Mesenchymal stem cell (in vitro differentiated cells and primary cell): ENCODE data around the gene HSD17B3.
A peak's percentile ranks its signal among the peaks of the same experiment; 100 is the strongest.

ENCODE experiments used
- DNase-seq: peaks from one replicate; pipeline ENCODE4 v3.0.0-alpha.2; 2013
- H2AFZ ChIP-seq: one replicate; pipeline ENCODE4 v1.6.1; 2013; ENCODE audit warnings: low read depth, mild to moderate bottlenecking, control low read depth, inconsistent platforms, low read length, moderate library complexity
- H2AK5ac ChIP-seq: 2 replicates; pipeline ENCODE4 v1.6.1; 2013; ENCODE audit warnings: low read length, moderate library complexity, mild to moderate bottlenecking, inconsistent platforms; ENCODE audit not compliant: severe bottlenecking
- H2BK120ac ChIP-seq: one replicate; pipeline ENCODE4 v1.6.1; 2013; ENCODE audit warnings: low read depth, mild to moderate bottlenecking, inconsistent platforms, low read length, moderate library complexity
- H2BK12ac ChIP-seq, 2 experiments: one replicate each; pipeline ENCODE4 v1.6.1; 2013; ENCODE audit warnings: inconsistent platforms in 2 of 2, low read length in 2 of 2, mild to moderate bottlenecking in 2 of 2, moderate library complexity in 2 of 2, control low read depth in 1 of 2
- H2BK15ac ChIP-seq: one replicate; pipeline ENCODE4 v1.6.1; 2013; ENCODE audit warnings: mild to moderate bottlenecking, low read depth, inconsistent platforms; ENCODE audit not compliant: poor library complexity, severe bottlenecking
- H2BK5ac ChIP-seq: 2 replicates; pipeline ENCODE4 v1.6.1; 2013; ENCODE audit warnings: low read depth, mild to moderate bottlenecking, low read length, control low read depth, inconsistent platforms; ENCODE audit not compliant: poor library complexity, severe bottlenecking
- H3K14ac ChIP-seq, 2 experiments: one replicate each; pipeline ENCODE4 v1.6.1; 2013; ENCODE audit warnings: inconsistent platforms in 2 of 2, low read length in 2 of 2, control low read depth in 1 of 2, mild to moderate bottlenecking in 1 of 2, moderate library complexity in 1 of 2
- H3K18ac ChIP-seq, 2 experiments: one replicate each; pipeline ENCODE4 v1.6.1; 2013; ENCODE audit warnings: inconsistent platforms in 2 of 2, low read length in 2 of 2, control low read depth in 1 of 2, low read depth in 1 of 2, mild to moderate bottlenecking in 1 of 2
- H3K23ac ChIP-seq, 2 experiments: one replicate each; pipeline ENCODE4 v1.6.1; 2013; ENCODE audit warnings: inconsistent platforms in 2 of 2, low read length in 2 of 2, mild to moderate bottlenecking in 2 of 2, moderate library complexity in 2 of 2, control low read depth in 1 of 2
- H3K27ac ChIP-seq: 2 replicates; pipeline ENCODE4 v1.5.1; 2013; ENCODE audit warnings: mild to moderate bottlenecking, moderate library complexity, low read length, control low read depth, inconsistent platforms; ENCODE audit not compliant: poor library complexity, severe bottlenecking
- H3K27me3 ChIP-seq, 2 experiments: 2 replicates each; pipeline versions ENCODE4 v1.6.1 to v1.7.0; 2013; ENCODE audit warnings: low read length in 2 of 2, mild to moderate bottlenecking in 2 of 2, moderate library complexity in 2 of 2, control low read depth in 1 of 2, inconsistent platforms in 1 of 2; ENCODE audit not compliant: control insufficient read depth in 1 of 2, insufficient read depth in 1 of 2
- H3K36me3 ChIP-seq, 2 experiments: 2 replicates each; pipeline versions ENCODE4 v1.6.1 to v1.7.0; 2013; ENCODE audit warnings: low read length in 2 of 2, control low read depth in 1 of 2, inconsistent platforms in 1 of 2, low read depth in 1 of 2, mild to moderate bottlenecking in 1 of 2; ENCODE audit not compliant: insufficient read depth in 2 of 2, control insufficient read depth in 1 of 2
- H3K4ac ChIP-seq, 2 experiments: one replicate each; pipeline ENCODE4 v1.6.1; 2013; ENCODE audit warnings: inconsistent platforms in 2 of 2, low read length in 2 of 2, mild to moderate bottlenecking in 2 of 2, moderate library complexity in 2 of 2, control low read depth in 1 of 2, low read depth in 1 of 2
- H3K4me1 ChIP-seq: 2 replicates; pipeline ENCODE4 v1.6.1; 2013; ENCODE audit warnings: low read depth, low read length, control low read depth; ENCODE audit not compliant: control insufficient read depth, insufficient read depth
- H3K4me2 ChIP-seq: 2 replicates; pipeline ENCODE4 v1.6.1; 2013; ENCODE audit warnings: low read length, mild to moderate bottlenecking, inconsistent platforms; ENCODE audit not compliant: poor library complexity, severe bottlenecking
- H3K4me3 ChIP-seq, 2 experiments: 2 replicates each; pipeline versions ENCODE4 v1.5.1 to v1.7.0; 2013; ENCODE audit warnings: low read length in 2 of 2, mild to moderate bottlenecking in 2 of 2, control low read depth in 1 of 2, low read depth in 1 of 2; ENCODE audit not compliant: insufficient read depth in 1 of 2
- H3K79me1 ChIP-seq: replicated peaks from 2 replicates; pipeline ENCODE4 v1.6.1; 2013; ENCODE audit warnings: mild to moderate bottlenecking, control low read depth, low read length, inconsistent platforms; ENCODE audit not compliant: poor library complexity, severe bottlenecking
- H3K9ac ChIP-seq: 2 replicates; pipeline ENCODE4 v1.7.0; 2013; ENCODE audit warnings: mild to moderate bottlenecking, low read length, moderate library complexity
- H3K9me3 ChIP-seq: 2 replicates; pipeline ENCODE4 v1.7.0; 2013; ENCODE audit warnings: mild to moderate bottlenecking, low read length; ENCODE audit not compliant: control insufficient read depth
- H4K8ac ChIP-seq: one replicate; pipeline ENCODE4 v1.6.1; 2013; ENCODE audit warnings: inconsistent platforms, mild to moderate bottlenecking, low read length, moderate library complexity
- H4K91ac ChIP-seq: one replicate; pipeline ENCODE4 v1.6.1; 2013; ENCODE audit warnings: mild to moderate bottlenecking, low read length, inconsistent platforms
- WGBS: methylation state at CpG from one replicate; pipeline ENCODE4 v1.1.7; 2013; ENCODE audit warnings: mixed read lengths; 5-methylcytosine and 5-hydroxymethylcytosine counted together

HSD17B3 gene

DNA sequence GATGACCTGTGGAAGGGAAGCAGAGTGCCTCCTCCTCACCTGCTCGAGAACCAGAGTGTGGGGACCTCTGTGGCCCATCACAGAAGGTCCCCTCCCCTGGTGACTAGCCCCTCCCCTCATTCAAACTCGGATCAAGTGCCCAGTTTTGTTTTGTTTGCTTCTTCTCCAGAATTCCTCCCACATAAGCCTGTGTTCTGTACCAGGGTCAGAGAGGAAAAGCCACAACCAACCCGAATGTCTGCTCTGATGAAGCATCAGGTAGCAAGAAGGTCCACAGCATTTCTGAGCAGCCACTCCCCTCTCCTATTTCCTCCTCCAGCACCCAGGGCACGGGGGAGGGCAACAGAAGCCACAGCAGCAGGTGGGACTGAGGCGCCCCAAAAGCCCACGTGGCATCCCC is 58.2 kb downstream of the HSD17B3 start:
- Histone ChIP-seq H2BK5ac (no peak overlapping the region), H3K14ac (no peak overlapping the region), H3K4ac (no peak overlapping the region), H3K4me3 (no peak overlapping the region), H2AFZ (no peak overlapping the region), H3K27me3 (peaks cover 14 to 40% of the 10 kb centered on the region in 2 experiments), H3K4me2 (no peak overlapping the region), H3K36me3 (no peaks in the 10 kb centered on the region), H3K79me1 (no peaks in the 10 kb centered on the region), H2AK5ac (no peak overlapping the region), H2BK12ac (no peak overlapping the region), H3K27ac (no peak overlapping the region), H3K4me1 (peaks cover 9% of the 10 kb centered on the region), H2BK120ac (no peak overlapping the region), H4K91ac (no peak overlapping the region), H3K9ac (no peak overlapping the region), H3K23ac (no peak overlapping the region), H2BK15ac (no peak overlapping the region), H3K9me3 (no peaks in the 10 kb centered on the region), H3K18ac (no peak overlapping the region), H4K8ac (no peak overlapping the region)
- no peak for DNase-seq
- 65% methylated on average over 6 of the region's 6 CpGs for WGBS

DNA sequence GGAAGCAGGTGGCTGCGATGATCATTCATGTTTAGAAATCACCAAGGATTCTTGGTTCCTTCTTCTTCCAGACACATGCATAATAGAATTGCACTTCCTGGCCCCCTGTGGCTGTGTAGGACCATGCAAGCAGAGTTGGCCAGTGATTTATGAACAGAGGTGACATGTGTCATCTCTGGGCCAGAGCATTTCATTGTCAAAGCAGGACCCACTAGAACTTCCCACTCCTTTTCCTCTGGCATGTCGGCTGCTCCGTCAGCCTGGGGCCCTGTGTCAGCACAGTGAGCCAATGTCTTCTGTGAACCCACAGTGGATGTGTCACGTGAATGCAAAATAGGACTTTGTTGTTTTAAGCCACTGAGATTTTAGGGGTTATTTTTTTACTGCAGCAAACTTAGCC is 59.2 kb downstream of the HSD17B3 start:
- peaks cover 9% of the 10 kb centered on the region for H3K4me1 ChIP-seq
- no peak for DNase-seq
- peak overlapping the region in 1 of 2 experiments; percentile 14 for H3K18ac ChIP-seq
- H2BK15ac ChIP-seq: no peak overlapping the region
- H3K27ac ChIP-seq: no peak overlapping the region
- H3K36me3 ChIP-seq: no peaks in the 10 kb centered on the region
- H3K9ac ChIP-seq: no peak overlapping the region
- no peak overlapping the region for H4K8ac ChIP-seq
- H3K27me3 ChIP-seq: peaks cover 14 to 36% of the 10 kb centered on the region in 2 experiments
- H2BK5ac ChIP-seq: no peak overlapping the region
- no peak overlapping the region for H3K14ac ChIP-seq
- H3K4me2 ChIP-seq: no peak overlapping the region
- H2BK12ac ChIP-seq: no peak overlapping the region
- H3K4ac ChIP-seq: no peak overlapping the region
- H3K79me1 ChIP-seq: no peaks in the 10 kb centered on the region
- H3K4me3 ChIP-seq: no peak overlapping the region
- H2AFZ ChIP-seq: no peak overlapping the region
- 48% methylated on average over 3 of the region's 4 CpGs for WGBS
- no peak overlapping the region for H4K91ac ChIP-seq
- H2AK5ac ChIP-seq: no peak overlapping the region
- H3K9me3 ChIP-seq: no peaks in the 10 kb centered on the region
- H2BK120ac ChIP-seq: no peak overlapping the region
- H3K23ac ChIP-seq: no peak overlapping the region

DNA sequence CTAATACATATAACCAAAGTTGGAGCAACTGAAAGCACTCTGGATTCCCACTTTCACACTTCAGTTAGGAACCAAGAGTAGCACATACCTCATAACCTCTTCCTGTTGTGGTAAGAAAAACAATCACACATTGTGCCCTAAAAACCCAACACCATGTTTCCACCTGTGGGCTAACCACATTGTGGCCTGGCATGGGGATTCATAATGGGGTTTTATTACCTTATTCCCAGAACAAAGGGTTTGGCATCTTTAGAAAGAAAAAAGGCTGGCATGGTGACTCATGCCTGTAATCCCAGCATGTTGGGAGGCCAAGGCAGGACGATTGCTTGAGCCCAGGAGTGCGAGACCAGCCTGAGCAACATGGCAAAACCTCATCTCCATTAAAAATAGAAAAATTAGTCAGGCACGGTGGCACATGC is 60.6 kb downstream of the HSD17B3 start:
- H2BK5ac ChIP-seq: no peak overlapping the region
- no peak overlapping the region for H2BK15ac ChIP-seq
- no peak overlapping the region for H3K4me3 ChIP-seq
- H2AK5ac ChIP-seq: no peak overlapping the region
- no peak overlapping the region for H2AFZ ChIP-seq
- H3K14ac ChIP-seq: no peak overlapping the region
- no peak overlapping the region for H4K8ac ChIP-seq
- H3K18ac ChIP-seq: no peak overlapping the region
- no peak overlapping the region for H4K91ac ChIP-seq
- no peak overlapping the region for H3K9ac ChIP-seq
- no peak for DNase-seq
- no peaks in the 10 kb centered on the region for H3K9me3 ChIP-seq
- H3K23ac ChIP-seq: no peak overlapping the region
- H2BK12ac ChIP-seq: no peak overlapping the region
- H3K4ac ChIP-seq: no peak overlapping the region
- no peak overlapping the region for H3K4me2 ChIP-seq
- H3K79me1 ChIP-seq: no peaks in the 10 kb centered on the region
- H3K27me3 ChIP-seq: peaks cover 14 to 41% of the 10 kb centered on the region in 2 experiments
- H3K36me3 ChIP-seq: no peaks in the 10 kb centered on the region
- 83% methylated on average over 1 of the region's 3 CpGs for WGBS
- H3K4me1 ChIP-seq: peaks cover 9% of the 10 kb centered on the region
- H3K27ac ChIP-seq: no peak overlapping the region
- H2BK120ac ChIP-seq: no peak overlapping the region

DNA sequence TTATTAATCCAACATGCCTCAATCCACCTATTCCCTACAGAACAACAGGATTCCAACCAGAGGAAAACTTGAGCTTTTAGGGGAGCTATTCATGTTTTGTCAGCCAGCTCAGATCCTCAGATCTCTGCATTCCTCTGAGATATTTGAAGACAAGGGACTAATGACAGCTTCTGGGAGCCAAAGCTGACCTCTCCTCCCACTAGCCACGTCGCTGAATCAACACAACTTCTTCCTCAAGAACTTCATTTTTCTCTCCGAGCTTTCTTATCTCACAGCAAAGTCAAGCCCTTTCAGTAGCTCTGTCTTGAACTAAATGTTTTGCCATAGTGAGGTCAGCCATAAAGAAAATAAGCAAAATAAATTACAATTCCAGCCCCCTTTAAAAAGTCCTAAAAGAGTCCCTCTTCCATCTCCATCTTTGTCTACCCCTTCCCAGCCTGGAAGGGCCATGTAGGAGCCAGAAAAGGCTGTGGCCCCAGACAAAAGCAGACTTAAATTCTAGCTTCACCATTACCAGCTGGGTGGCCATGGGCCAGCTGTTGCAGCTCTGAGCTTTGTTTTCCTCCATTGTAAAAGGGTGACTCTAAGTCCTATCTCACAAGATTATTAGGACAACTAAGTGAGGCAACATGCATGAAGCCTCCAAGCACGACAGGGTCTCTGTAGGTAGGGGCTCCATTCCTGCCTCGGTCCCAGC is 65.0 kb downstream of the HSD17B3 start:
- no peak overlapping the region for H2BK120ac ChIP-seq
- no peak overlapping the region for H3K4me3 ChIP-seq
- no peak overlapping the region for H3K4ac ChIP-seq
- no peak overlapping the region for H4K91ac ChIP-seq
- no peak overlapping the region for H3K4me2 ChIP-seq
- H3K36me3 ChIP-seq: no peaks in the 10 kb centered on the region
- H3K79me1 ChIP-seq: no peaks in the 10 kb centered on the region
- H4K8ac ChIP-seq: no peak overlapping the region
- H3K14ac ChIP-seq: no peak overlapping the region
- H3K18ac ChIP-seq: no peak overlapping the region
- H2BK15ac ChIP-seq: no peak overlapping the region
- WGBS: 84% methylated on average over 5 of the region's 5 CpGs
- H2AFZ ChIP-seq: no peak overlapping the region
- peaks cover 2% of the 10 kb centered on the region for H3K4me1 ChIP-seq
- H3K23ac ChIP-seq: no peak overlapping the region
- H2BK12ac ChIP-seq: no peak overlapping the region
- H3K9me3 ChIP-seq: no peaks in the 10 kb centered on the region
- no peak overlapping the region for H2AK5ac ChIP-seq
- H2BK5ac ChIP-seq: no peak overlapping the region
- DNase-seq: no peak
- no peak overlapping the region for H3K27ac ChIP-seq
- H3K9ac ChIP-seq: no peak overlapping the region
- peaks cover 22 to 46% of the 10 kb centered on the region in 2 experiments for H3K27me3 ChIP-seq
